NCI-H187 treated with DMSO at 0.1 percent for 48 hours (cell line): ENCODE measurements around the gene TSSK6.

Experiments
- DNase-seq: peaks from one replicate; lab custom pipeline; 2025; lab: John Stamatoyannopoulos, UW

Gene TSSK6

DNA sequence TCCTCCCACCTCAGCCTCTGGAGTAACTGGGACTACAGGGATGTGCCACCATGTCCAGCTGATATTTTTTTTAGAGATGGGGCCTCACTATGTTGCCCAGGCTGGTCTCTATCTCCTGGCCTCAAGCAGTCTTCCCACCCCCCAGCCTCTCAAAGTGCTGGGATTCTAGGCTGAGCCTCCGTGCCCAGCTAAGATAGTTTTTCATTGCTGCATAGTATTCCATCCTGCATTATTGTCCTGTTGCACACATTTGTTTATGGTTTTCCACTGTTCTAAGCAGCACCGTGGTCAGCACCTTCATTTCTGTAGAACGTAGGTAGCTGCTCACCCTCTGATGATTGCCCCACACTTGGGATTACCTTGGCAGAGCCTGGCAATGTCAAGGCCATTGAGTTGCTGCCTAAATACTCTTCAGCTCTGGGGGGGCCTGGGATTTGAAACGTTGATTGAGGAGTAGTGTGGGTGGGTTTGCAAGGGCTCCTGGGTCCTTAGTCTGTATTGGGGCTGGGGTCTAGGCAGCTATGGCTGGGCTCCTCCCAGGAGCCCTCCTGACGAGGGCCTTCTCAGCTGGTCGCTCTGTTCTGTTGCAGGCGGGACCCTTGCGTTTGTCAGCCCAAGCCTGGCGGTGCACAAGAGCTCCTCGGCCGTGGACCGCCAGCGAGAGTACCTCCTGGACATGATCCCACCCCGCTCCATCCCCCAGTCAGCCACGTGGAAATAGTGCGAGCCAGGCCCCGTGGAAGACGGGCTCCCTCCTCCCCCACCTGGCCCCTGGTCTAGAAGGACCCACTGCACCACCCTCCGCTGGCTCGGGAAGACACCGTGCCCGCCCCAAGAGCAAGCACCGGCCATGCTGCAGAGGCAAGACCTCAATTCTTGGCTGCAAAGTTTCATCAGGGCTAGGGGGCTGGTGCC lies 10.3 kb downstream of the TSSK6 start:
- DNase-seq, result no peak

DNA sequence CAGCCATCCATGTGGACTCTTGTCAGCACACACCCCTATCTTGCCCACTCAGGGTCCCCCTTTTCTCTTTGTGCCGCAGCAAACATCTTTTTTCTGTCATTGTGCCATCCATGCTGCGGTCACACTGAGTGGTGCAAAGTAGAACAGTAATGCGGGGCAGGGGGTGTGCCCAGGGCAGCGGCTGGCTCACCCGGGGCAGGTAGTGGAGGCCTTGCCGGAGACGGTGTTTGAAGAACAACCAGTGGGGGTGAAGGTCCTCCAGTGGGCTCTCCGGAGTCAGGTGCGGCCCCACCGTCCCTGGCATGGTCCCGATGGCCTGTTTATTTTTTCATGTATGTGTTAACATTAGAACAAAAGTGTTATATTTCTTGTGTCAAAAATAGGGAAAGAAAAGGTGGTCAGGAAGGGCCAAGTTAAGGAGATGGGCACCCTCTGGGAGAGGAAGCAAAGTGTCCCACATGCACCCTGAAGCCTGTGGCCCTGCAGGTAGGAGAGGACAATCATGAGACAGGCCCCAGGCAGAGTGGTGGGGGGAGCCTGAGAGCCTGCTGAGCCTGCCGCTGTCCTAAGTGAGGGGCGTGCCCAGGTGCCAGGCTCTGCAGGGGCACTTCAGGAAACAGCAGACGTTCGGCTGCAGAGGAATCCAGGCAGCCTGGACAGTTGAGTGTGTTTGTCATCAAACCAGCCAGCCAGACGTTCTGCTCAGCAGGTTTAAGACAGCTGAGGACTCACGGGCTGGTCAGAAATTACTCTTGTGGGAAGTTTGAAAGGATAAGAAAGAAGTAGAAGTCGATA lies 12.3 kb downstream of the TSSK6 start:
- DNase-seq, result no peak

DNA sequence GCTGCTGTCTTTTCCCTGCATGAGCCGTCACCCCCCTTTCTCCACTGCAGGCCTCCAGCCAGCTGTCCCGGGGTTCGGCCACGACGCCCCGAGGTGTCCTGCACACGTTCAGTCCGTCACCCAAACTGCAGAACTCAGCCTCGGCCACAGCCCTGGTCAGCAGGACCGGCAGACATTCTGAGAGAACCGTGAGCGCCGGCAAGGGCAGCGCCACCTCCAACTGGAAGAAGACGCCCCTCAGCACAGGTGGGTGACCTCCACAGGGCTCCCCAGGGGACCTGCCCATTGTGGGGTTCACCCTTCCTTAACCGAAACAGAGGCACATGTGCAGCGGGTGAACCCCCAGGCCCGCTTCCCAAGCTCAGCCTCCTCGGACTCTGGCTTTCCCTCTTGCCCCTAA lies 13.1 kb downstream of the TSSK6 start:
- no peak for DNase-seq

DNA sequence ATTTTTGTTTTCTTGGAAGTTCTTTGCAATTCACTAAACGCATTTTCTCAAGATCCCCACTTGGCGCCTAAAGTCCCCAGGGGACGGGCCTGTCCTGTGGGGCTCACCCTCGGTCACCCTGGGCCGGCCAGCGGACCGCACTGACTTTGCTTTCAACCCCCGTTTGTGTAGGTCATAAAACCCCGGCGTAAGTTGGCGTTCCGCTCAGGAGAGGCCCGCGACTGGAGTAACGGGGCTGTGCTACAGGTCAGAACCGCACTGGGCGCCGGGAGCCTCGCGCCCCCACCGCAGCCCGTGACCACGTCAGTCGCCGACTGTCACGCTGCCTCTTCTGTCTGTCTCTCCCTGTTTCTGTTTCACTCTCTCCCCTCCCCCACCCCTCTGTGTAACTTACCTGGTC lies 13.6 kb downstream of the TSSK6 start:
- no peak for DNase-seq

DNA sequence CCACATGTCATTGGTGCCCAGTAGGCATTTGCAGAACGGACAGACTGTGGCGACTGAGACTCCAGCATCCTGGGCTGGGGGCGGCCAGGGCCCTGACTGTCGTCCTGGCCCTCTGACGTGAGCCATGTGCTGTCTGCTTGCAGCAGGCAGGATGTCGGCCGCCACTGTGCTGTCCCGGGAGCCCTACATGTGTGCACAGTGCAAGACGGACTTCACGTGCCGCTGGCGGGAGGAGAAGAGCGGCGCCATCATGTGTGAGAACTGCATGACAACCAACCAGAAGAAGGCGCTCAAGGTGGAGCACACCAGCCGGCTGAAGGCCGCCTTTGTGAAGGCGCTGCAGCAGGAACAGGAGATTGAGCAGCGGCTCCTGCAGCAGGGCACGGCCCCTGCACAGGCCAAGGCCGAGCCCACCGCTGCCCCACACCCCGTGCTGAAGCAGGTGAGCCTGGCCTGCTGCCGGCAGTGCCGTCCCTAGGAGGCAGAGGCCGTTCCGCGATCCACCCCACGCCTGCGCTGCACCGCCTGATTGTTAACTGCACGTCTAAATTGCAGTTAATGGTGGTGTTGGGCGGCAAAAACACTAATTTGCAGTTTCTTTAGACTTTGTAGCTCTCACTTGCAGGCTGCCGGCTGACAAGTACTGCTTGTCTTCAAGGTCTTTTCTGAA lies 14.2 kb downstream of the TSSK6 start:
- no peak for DNase-seq

DNA sequence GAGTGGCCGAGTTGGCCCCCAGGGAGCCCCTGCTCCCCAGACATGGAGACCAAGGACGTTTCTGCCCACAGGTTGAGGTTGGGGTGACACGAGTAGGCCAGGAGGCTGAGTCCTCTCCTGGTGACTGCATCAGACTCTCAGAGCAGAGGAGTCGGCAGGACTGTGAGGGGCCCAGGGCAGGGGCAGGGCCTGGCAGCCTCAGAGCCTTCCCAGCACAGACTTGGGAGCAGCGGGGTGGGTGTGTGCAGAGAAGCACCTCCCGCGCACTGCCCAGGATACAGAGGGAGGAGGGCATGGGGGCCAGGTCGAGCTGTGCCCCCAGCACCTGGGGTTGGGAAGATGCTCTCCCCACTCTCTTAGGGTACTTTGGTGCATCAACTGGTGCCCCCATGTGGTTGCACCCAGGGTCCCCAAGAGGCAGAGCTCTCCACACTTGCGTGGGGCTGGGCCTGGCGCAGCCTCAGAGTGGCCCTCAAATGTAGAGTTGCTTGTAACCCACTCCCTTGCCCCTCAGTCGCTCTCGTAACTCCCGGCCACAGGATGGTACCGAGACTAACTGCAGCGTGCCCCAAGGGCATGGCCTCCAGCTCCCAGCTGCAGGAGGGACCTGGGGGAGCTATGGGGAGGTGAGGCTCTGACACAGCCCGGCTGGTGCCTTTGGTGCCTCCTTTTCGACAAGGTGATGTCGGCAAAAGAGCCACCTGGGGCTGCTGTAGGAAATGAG lies 15.9 kb downstream of the TSSK6 start:
- DNase-seq, result no peak

DNA sequence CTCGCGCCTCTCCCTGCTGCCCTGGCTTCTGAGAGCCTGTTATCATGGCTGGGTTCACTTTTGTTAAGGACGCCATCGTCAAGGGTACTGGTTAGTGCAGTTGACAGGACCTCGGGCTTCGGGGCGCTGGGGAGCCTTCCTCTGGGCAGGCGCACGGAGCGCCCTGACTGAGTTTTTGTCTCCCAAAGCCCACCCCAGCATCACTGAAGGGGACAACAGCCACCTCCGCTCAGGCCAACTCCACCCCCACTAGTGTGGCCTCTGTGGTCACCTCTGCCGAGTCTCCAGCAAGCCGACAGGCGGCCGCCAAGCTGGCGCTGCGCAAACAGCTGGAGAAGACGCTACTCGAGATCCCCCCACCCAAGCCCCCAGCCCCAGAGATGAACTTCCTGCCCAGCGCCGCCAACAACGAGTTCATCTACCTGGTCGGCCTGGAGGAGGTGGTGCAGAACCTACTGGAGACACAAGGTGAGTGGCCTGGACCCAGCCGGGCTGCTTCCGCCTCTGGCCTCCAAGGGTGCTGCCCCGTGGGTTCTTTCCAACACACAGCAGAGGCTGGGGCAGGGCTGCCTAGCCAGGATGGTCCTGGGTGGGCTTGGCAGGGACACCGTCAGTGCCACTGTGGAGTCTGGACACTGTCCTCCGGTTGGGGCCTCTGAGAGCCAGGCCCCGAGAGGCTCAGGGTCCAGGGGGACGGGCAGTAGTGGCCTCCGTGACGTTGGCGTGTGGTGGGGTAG lies 16.9 kb downstream of the TSSK6 start:
- no peak for DNase-seq

DNA sequence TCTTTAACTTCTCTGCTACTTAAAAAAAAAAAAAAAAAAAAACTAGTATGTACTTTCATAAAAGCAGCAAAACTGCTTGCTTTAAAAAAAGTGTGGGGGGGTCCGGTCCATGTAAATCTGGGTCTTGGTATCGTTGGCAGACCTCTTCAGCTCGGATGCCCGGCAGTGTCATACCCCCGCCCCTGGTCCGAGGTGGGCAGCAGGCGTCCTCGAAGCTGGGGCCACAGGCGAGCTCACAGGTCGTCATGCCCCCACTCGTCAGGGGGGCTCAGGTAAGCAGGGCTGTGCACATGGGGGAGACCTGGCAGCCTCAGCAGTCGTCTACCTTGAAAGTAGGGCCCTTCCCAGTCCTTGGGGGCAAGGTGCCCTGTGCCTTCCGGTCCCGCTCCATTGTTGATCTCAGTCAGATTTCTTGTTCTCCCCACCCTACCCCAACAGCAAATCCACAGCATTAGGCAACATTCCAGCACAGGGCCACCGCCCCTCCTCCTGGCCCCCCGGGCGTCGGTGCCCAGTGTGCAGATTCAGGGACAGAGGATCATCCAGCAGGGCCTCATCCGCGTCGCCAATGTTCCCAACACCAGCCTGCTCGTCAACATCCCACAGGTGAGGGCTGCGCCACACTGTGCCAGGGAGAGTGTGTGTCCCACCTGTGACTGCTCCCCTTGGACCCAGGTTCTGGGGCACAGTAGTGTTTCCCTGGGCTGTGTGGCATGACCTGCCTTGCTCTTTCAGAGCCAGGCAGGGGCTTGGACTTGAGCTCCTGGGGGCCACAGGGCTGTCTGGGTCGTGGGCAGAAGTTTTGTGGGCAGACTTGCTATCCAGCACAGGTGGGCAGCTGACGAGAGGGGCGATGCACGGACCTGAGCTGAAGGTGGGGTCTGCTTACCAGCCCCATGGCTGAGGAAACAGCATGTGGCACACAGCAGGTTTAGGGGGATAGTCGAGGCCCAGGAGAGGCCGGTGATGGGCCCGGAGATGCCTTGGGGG lies 19.4 kb downstream of the TSSK6 start:
- no peak for DNase-seq

DNA sequence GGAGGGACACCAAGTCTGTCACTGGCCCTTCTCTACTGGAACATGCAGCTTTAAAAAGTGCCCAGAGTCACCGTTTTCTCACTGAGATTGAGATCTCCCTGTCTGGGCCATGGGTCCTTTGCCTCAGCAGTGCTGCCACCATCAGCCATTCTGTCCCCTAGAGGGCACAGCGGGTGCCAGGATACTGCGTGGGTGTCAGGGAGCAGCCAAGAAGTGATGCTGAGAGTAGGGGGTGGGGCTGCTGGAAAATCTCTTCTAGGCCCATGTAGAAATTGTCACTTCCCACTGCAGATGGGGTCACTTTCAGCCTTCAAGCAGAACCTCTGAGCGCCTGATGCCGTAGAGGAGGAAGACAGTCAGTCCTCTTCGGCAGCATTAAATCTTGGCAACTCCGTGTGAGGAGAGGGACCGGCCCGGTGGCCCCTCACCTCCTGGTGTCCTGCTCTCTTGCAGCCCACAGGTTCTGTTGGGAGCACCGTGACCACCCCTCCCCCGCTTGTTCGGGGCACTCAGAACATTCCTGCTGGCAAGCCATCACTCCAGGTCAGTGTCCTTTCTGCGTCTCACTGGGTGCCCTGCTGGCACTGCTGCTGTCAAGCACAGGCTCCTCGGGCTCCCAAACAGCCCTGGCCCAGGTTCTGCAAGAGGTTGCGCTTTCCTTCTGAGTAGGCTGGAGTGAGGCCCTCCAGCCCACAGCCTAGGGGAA lies 21.4 kb downstream of the TSSK6 start:
- DNase-seq, result no peak

DNA sequence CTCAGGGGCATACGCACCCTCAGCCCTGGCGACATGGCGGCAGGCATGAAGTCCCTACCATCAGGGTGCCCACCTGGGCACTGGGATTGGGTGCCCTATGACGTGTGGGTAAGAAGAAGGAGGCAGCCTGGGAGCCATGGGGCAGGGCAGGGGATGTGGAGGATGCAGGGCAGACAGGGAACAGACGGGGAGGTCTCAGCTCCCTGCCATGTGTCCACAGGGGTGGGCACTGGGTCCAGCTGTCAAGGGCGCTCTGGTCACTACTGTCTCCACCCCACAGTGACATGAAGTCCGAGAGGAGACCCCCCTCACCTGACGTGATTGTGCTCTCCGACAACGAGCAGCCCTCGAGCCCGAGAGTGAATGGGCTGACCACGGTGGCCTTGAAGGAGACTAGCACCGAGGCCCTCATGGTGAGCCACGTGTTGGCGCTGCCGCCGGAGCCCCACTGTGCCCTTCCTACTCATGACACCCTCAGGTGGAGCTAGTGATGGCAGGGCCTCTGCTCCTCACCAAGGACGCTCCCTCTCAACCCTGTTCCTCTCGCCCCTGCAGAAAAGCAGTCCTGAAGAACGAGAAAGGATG lies 23.2 kb downstream of the TSSK6 start:
- DNase-seq, result no peak

DNA sequence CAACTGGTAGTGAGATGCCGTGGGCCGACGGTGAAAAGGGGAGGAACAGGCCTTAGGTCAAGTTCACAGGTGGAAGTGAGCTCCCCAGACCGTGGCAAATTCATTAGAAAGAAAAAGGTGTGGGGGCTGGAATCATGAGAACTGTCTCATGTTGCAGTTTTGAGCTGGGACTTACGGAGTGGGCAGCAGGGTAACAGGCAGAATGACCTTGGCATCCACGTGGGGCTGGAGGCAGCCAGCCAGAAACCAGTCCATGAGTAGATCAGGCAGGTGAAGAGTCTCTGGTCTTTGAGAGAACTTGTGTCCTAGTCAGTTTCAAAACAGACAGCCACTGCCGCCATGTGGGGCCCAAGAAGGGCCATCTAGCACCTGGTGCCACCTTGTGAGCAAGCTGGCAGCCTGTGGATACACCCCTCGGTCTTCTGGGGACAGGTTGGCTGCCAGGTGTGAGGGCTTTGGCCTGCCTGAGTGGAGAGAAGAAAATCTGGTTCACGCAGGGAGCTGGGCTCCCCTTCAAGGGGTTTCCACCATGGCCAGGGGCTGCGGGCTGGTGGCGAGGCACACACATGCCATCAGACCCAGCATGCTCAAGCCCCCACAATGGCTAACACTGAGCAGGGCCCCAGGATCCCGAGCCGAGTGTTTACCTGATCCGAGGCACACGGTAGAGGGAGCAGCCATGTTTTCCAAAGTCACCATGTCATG lies 23.9 kb downstream of the TSSK6 start:
- DNase-seq, result no peak

DNA sequence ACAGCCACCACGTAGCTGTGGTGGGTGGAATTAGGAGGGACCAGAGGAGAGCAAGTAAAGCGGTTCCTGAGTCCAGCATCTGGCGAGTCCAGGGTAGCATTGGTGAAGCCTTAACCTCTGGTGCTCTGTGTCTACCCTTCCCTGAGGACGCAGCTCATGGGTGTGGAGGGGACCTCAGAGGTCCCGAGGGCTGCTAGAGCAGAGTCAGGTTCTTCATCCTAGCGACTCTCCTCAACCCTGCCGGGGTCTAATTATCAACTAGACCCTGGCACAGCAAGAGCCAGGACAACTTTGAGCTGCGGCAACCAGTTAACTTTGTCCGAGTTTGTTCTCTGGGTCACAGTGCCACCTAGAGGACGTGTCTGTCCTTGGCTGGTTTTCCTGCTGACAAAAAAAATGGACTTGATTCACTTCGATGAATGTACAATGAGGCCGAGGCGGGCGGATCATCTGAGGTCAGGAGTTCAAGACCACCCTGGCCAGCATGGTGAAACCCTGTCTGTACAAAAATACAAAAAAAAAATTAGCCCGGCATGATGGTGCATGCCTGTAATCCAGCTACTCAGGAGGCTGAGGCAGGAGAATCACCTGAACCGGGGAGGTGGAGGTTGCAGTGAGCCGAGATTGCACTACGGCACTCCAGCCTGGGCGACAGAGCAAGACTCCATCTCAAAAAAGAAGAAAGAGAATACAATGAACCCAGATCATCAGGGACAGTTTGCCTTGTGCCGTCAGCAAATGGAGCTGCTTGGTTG lies 25.0 kb downstream of the TSSK6 start:
- no peak for DNase-seq

DNA sequence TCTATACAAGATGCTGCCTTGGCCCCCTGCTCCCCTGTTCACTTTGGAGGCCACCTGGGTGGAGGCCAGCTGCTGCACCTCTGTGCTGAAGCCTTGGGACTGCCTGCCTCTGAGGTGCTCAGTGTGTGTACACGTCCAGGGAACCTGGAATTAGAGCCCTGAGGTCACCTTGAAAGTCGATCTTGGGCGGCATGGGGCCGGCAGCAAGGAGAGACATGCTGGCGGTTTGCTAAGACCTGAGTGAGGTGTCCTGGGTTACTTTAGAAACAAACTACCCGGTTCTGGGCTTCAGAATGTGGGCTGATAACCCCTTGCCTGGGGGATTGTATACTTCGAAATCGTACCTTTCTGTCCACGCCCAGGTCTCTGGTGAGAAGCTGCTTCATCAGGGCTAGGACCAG lies 25.5 kb downstream of the TSSK6 start:
- no peak for DNase-seq

DNA sequence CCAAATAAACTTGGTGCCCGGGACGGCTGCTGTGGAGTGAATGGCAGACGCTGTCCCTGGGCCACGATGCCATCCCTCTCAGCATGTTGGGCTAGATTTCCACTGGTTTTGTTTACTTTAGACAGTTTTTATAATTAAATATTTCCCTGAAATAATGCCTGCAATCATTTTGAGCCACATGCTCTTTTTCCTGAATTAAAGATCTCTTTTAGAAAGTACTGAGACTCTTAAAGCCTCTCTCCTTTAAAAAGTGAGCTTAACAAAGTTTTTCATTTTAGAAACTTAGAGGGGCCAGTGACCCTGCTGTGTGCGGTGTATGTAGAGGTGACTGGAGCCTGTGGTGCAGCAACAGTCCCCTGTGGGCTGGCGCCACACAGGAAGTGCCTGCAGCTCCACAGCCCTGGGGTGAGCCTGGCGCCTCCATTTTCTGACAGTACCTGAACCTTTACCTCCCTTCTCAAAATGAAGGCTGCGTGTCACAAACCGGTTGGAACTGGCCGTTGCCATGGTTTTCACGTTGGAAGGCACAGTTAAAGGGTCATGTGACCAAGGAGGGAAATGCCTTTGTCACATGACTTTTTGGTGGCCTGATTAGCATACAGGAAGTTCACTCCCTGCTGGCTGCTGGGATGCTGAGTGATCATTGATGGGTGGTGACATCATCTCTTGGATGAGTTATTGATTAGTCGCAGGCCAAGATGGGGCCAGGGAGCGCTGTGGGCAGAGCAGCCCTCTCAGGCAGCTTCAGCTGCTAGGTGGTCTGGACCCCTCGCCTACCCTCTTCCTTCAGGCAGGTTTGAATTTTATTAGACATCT lies 26.3 kb downstream of the TSSK6 start:
- DNase-seq, result no peak

DNA sequence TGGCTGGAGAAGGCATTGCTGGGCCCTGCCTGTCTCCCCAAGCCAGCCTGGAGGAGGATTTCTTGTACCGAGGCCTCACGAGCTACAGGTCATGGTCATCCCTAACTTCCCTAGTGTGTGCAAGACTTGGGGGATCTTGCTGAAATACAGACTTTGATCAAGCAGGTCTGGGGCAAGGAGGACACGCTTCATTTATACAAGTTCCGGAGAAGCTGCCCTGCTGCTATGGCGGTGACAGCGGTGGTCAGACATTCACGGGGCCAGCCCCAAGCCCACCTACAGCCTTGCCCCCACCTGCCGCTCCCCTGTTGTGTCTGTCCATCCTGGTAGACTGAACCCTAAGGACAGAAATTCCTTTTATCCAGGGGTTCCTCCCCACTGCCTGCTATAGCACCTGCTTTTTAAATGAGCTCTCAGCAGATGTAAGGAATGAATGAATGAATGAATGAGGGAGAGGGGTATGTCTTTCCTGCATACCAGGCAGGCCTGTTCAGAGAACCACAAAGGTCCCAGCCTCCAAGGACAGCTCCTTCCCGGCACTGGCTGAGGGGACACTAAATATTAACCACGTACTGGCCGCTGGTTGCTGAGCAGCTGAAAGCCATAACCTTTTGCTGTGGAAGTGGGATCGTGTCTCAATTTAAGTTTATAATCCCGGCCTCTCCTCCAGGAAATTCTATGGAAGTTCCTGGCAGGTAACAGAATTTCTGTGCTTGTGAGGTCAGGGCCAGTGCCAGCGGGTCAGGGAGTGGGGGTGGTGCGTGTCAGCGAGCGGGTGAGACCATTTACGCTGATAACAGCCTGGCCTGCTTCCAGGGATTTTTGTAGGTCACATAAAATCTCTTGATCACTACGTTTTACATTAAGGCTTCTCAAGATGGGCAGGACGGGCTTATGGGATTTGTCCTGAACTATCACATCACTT lies 27.1 kb downstream of the TSSK6 start:
- no peak for DNase-seq
